Uterus (tissue), 4 donors: ENCODE results near the gene RASA3. TPM values are rescaled to one million over a fixed set of nuclear protein-coding genes. Genes with fewer than 3 reads are reported as not detected.

Source experiments
- DNase-seq, 2 donors: peaks; one replicate each; pipeline ENCODE4 v3.0.0-alpha.2; 2019 to 2020
- H3K27ac ChIP-seq, 2 donors: fragments of 200-600 bp; sonication (generic); 1 replicate in 1 of 2; 2 replicates in 1 of 2; pipeline ENCODE4 v1.5.1; 2016 to 2018
- H3K27me3 ChIP-seq, 2 donors: fragments of 200-600 bp; sonication (generic); one replicate each; pipeline ENCODE4 v1.5.1; 2018 to 2019; ENCODE audit warnings: control low read depth in 1 of 2
- H3K36me3 ChIP-seq, 2 donors: fragments of 200-600 bp; sonication (generic); one replicate each; pipeline ENCODE4 v1.5.1; 2019; ENCODE audit warnings: control low read depth in 1 of 2
- H3K4me1 ChIP-seq, 2 donors: fragments of 200-600 bp; sonication (generic); one replicate each; pipeline ENCODE4 v1.5.1; 2018 to 2019; ENCODE audit warnings: control low read depth in 1 of 2
- H3K4me3 ChIP-seq, 2 donors: fragments of 200-600 bp; sonication (generic); 1 replicate in 1 of 2; 2 replicates in 1 of 2; pipeline ENCODE4 v1.5.1; 2018 to 2019; ENCODE audit warnings: mild to moderate bottlenecking in 1 of 2
- H3K9me3 ChIP-seq, 2 donors: fragments of 200-600 bp; sonication (generic); one replicate each; pipeline ENCODE4 v1.5.1; 2019; ENCODE audit warnings: control low read depth in 1 of 2
- POLR2A ChIP-seq, 2 donors: fragments of 450-650 bp; IDR thresholded peaks; one replicate each; pipeline ENCODE4 v1.6.1; 2016; ENCODE audit warnings: antibody characterized with exemption in 2 of 2, mild to moderate bottlenecking in 1 of 2, moderate library complexity in 1 of 2
- intact Hi-C: fragments of 100-400 bp; cut with DNase I; formaldehyde crosslinking; loops from one replicate; pipeline ENCODE4 v1.15.1; 2023; ENCODE audit warnings: low total_unique reads
- total RNA-seq, 4 donors: library from RNA; depleted of rRNA in 3 of 4; stranded (reverse); fragments of >200 nt in 3 of 4; gene quantifications; one replicate each; pipeline versions ENCODE4 v1.1.0 to v1.2.4, GENCODE V29; 2014 to 2023
- TF ChIP-seq, protein P1 (sequence below), 4 experiments: fragments of 200-600 bp in 2 of 4; fragments of 450-650 bp in 2 of 4; sonication (generic) in 2 of 4; IDR thresholded peaks; one replicate each; pipeline ENCODE4 v1.5.1; 2016 to 2019; ENCODE audit warnings: antibody characterized with exemption in 4 of 4, mild to moderate bottlenecking in 2 of 4, moderate library complexity in 1 of 4
- donor health status: DM: yes; HTN: yes; CAD: no.

Gene RASA3
- total RNA-seq, 4 donors from 2014 or later: 8.5 to 31.6 (median 17.2) TPM

- peak in 1 of 2 donors; percentile 50 for DNase-seq
- TF ChIP-seq, protein P1, sequence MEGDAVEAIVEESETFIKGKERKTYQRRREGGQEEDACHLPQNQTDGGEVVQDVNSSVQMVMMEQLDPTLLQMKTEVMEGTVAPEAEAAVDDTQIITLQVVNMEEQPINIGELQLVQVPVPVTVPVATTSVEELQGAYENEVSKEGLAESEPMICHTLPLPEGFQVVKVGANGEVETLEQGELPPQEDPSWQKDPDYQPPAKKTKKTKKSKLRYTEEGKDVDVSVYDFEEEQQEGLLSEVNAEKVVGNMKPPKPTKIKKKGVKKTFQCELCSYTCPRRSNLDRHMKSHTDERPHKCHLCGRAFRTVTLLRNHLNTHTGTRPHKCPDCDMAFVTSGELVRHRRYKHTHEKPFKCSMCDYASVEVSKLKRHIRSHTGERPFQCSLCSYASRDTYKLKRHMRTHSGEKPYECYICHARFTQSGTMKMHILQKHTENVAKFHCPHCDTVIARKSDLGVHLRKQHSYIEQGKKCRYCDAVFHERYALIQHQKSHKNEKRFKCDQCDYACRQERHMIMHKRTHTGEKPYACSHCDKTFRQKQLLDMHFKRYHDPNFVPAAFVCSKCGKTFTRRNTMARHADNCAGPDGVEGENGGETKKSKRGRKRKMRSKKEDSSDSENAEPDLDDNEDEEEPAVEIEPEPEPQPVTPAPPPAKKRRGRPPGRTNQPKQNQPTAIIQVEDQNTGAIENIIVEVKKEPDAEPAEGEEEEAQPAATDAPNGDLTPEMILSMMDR (IDR thresholded peaks at IDR 0.05): no peak
- TF ChIP-seq POLR2A (IDR thresholded peaks at IDR 0.05): no peak
- intact Hi-C loops: no loop called here
- Histone ChIP-seq H3K27ac (no peak overlapping the region), H3K4me1 (no peaks in the 10 kb centered on the region), H3K9me3 (no peaks in the 10 kb centered on the region), H3K36me3 (no peaks in the 10 kb centered on the region), H3K27me3 (no peaks in the 10 kb centered on the region), H3K4me3 (no peak overlapping the region)
Measured at GRCh38 chr13:114166381-114167131, 34.1 kb upstream of the RASA3 start.

DNA sequence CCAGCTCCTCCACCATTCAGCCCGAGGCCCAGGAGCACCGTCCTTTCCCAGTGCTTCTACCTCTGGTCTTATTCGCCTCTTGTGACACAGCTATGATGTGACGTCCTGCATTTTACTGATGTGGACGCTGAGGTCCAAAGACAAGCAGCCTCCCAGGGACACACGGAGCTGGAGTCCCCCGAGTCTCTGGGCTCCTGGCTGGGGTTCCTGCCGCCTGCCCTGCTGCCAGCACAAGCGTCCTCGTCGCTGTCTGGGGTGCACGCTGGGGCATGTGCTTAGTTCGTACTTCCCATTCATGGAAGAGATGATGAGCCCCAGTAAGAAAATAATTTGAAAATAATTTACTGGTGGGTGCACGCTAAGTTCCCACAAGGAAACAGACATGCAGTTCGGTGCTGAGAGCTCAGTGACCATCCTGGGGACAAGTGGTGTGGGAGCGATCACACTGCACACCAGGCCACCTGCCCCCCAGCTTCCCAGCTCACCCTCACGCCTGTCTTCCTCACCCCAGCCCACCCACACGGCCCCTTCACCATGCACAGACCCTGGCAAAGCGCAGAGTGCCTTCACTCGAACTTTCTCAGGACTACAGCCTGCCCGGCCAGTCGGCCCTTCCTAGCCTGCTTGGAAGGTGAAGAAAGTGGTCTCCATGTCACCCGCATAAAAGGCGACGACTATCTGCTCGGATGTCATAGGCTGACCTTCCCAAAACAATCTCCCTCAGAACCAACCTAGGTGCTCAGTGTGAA, 32.4 kb upstream of the RASA3 start:
- H3K27me3 ChIP-seq: no peaks in the 10 kb centered on the region
- intact Hi-C loops: no loop called here
- TF ChIP-seq, protein P1 (IDR thresholded peaks at IDR 0.05): no peak
- no peak for TF ChIP-seq POLR2A (IDR thresholded peaks at IDR 0.05)
- H3K4me1 ChIP-seq: no peaks in the 10 kb centered on the region
- H3K9me3 ChIP-seq: no peaks in the 10 kb centered on the region
- no peaks in the 10 kb centered on the region for H3K36me3 ChIP-seq
- no peak overlapping the region for H3K4me3 ChIP-seq
- H3K27ac ChIP-seq: no peak overlapping the region
- no peak for DNase-seq

GRCh38 chr13:114164053-114164452, 31.6 kb upstream of the RASA3 start:
- Histone ChIP-seq H3K4me3 (no peak overlapping the region), H3K4me1 (no peaks in the 10 kb centered on the region), H3K27ac (no peak overlapping the region), H3K36me3 (no peaks in the 10 kb centered on the region), H3K27me3 (no peaks in the 10 kb centered on the region), H3K9me3 (no peaks in the 10 kb centered on the region)
- DNase-seq: no peak
- TF ChIP-seq, protein P1 (IDR thresholded peaks at IDR 0.05): no peak
- TF ChIP-seq POLR2A (IDR thresholded peaks at IDR 0.05): no peak
- intact Hi-C loops: no loop called here

DNA sequence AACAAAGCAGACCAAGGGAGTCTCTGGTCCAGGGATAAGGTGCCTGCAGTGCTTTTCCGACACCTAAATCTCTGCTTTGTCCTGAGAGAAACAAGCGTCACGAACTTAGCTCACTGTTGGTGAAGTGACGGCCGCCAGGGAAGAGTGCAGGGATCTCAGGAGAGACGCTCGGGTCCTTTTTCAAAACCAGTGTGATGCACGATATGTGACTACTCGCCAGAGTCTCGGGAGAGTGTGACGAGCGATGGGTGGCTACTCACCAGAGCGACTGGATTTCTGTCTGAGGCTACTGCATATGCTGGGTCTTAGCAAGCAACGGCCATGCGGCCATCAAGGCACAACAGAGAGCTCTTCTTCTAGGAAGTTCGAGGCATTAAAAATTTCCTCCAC, 30.1 kb upstream of the RASA3 start:
- no peak overlapping the region for H3K4me3 ChIP-seq
- intact Hi-C loops: no loop called here

More for the DNA sequence above, 30.1 kb upstream of the RASA3 start:
- no peaks in the 10 kb centered on the region for H3K36me3 ChIP-seq
- H3K4me1 ChIP-seq: no peaks in the 10 kb centered on the region
- no peak for DNase-seq
- H3K9me3 ChIP-seq: no peaks in the 10 kb centered on the region
- H3K27ac ChIP-seq: peak overlapping the region in 1 of 2 donors; percentile 16
- no peak for TF ChIP-seq POLR2A (IDR thresholded peaks at IDR 0.05)
- TF ChIP-seq, protein P1 (IDR thresholded peaks at IDR 0.05): no peak
- H3K27me3 ChIP-seq: no peaks in the 10 kb centered on the region
